HL-60/S4 treated with retinoic acid at 250 ng/mL for 4 days and 3 days (cell line): ENCODE results near the gene NFE2L3.

ENCODE experiments used
- in situ Hi-C: fragments of 300-500 bp; cut with MboI; formaldehyde crosslinking; loops from 2 replicates; pipeline ENCODE4 v1.7.0; 2022; ENCODE audit warnings: low sequenced_read_pairs

NFE2L3 gene

GRCh38 chr7:26227987-26228386, 76.0 kb downstream of the NFE2L3 start:
- in situ Hi-C loops, result no loop called here

- in situ Hi-C loops, result no loop called here
These were observed 82.0 kb downstream of the NFE2L3 start for GRCh38 chr7:26233902-26234511.
